Measurements from ENCODE around the gene MCF2. TPM values are rescaled to one million over a fixed set of nuclear protein-coding genes. Genes with fewer than 3 reads are reported as not detected.
A peak's percentile ranks its signal among the peaks of the same experiment; 100 is the strongest.

Gene MCF2
- total RNA-seq: 0.40 and 0.43 TPM in 2 replicates

- no peak for DNase-seq
- no peaks in the 10 kb centered on the region for H3K36me3 Mint-ChIP-seq (ENCODE audit: low read depth)
- H3K27ac Mint-ChIP-seq: no peak within 1 kb of the TSS
- intact Hi-C loops (cut with micrococcal nuclease): no loop called here
- H3K27me3 Mint-ChIP-seq: no peaks in the 10 kb centered on the region
- H3K4me1 Mint-ChIP-seq: no peaks in the 10 kb centered on the region
- H3K9me3 Mint-ChIP-seq: no peaks in the 10 kb centered on the region
- no peak within 1 kb of the TSS for H3K4me3 Mint-ChIP-seq
Measured at GRCh38 chrX:139708067-139708466, at the start of gene MCF2. Gene MCF2 (minus strand): TSS chrX:139708167. CDS start chrX:139651744, 56,423 bp downstream.

GRCh38 chrX:139751053-139751452 is 43.1 kb upstream of the MCF2 start:
- H3K27ac Mint-ChIP-seq: no peak overlapping the region
- H3K27me3 Mint-ChIP-seq: no peaks in the 10 kb centered on the region
- H3K9me3 Mint-ChIP-seq: no peaks in the 10 kb centered on the region
- H3K36me3 Mint-ChIP-seq (ENCODE audit: low read depth): peaks cover 43% of the 10 kb centered on the region
- intact Hi-C loops (cut with micrococcal nuclease): no loop called here
- H3K4me1 Mint-ChIP-seq: peaks cover 5% of the 10 kb centered on the region
- no peak for DNase-seq
- H3K4me3 Mint-ChIP-seq: no peak overlapping the region

- Mint-ChIP-seq H3K4me1 (peaks cover 5% of the 10 kb centered on the region), H3K27ac (no peak overlapping the region), H3K4me3 (no peak overlapping the region), H3K9me3 (no peaks in the 10 kb centered on the region), H3K36me3 (ENCODE audit: low read depth) (peaks cover 37% of the 10 kb centered on the region), H3K27me3 (no peaks in the 10 kb centered on the region)
- no peak for DNase-seq
- intact Hi-C loops (cut with micrococcal nuclease): no loop called here
Measured at GRCh38 chrX:139750390-139750789, 42.4 kb upstream of the MCF2 start.

- Mint-ChIP-seq H3K27me3 (no peaks in the 10 kb centered on the region), H3K36me3 (ENCODE audit: low read depth) (peaks cover 28% of the 10 kb centered on the region)
Measured at GRCh38 chrX:139739138-139739537, 31.2 kb upstream of the MCF2 start.

GRCh38 chrX:139738581-139738980 is 30.6 kb upstream of the MCF2 start:
- Mint-ChIP-seq H3K27ac (peak overlapping the region; percentile 65), H3K27me3 (no peaks in the 10 kb centered on the region), H3K4me1 (peaks cover 16% of the 10 kb centered on the region), H3K36me3 (ENCODE audit: low read depth) (peaks cover 28% of the 10 kb centered on the region), H3K4me3 (no peak overlapping the region), H3K9me3 (no peaks in the 10 kb centered on the region)
- intact Hi-C loops (cut with micrococcal nuclease): loop anchor here (2.0 kb wide), 2 partner anchors 14 to 194 kb away; partner anchors contain the start of gene ATP11C
- DNase-seq: peak; percentile 61

More at GRCh38 chrX:139739138-139739537, 31.2 kb upstream of the MCF2 start:
- peak overlapping the region; percentile 29 for H3K4me3 Mint-ChIP-seq
- H3K27ac Mint-ChIP-seq: peak overlapping the region; percentile 65
- DNase-seq: peak; percentile 71
- no peaks in the 10 kb centered on the region for H3K9me3 Mint-ChIP-seq
- intact Hi-C loops (cut with micrococcal nuclease): loop anchor here (1.0 to 2.0 kb wide), 3 partner anchors 14 to 194 kb away; partner anchors contain the start of gene ATP11C
- H3K4me1 Mint-ChIP-seq: peaks cover 16% of the 10 kb centered on the region

GRCh38 chrX:139736151-139736550 is 28.2 kb upstream of the MCF2 start:
- DNase-seq: no peak
- no peaks in the 10 kb centered on the region for H3K27me3 Mint-ChIP-seq
- intact Hi-C loops (cut with micrococcal nuclease): no loop called here

GRCh38 chrX:139734996-139735395 is 27.0 kb upstream of the MCF2 start:
- no peak overlapping the region for H3K4me3 Mint-ChIP-seq
- H3K36me3 Mint-ChIP-seq (ENCODE audit: low read depth): peaks cover 22% of the 10 kb centered on the region

More at GRCh38 chrX:139736151-139736550, 28.2 kb upstream of the MCF2 start:
- Mint-ChIP-seq H3K36me3 (ENCODE audit: low read depth) (peaks cover 28% of the 10 kb centered on the region), H3K27ac (no peak overlapping the region), H3K4me3 (no peak overlapping the region), H3K9me3 (peaks cover 3% of the 10 kb centered on the region), H3K4me1 (peaks cover 14% of the 10 kb centered on the region)

GRCh38 chrX:139725720-139726119 is 17.8 kb upstream of the MCF2 start:
- H3K27me3 Mint-ChIP-seq: no peaks in the 10 kb centered on the region
- H3K4me3 Mint-ChIP-seq: no peak overlapping the region
- peaks cover 7% of the 10 kb centered on the region for H3K36me3 Mint-ChIP-seq (ENCODE audit: low read depth)
- H3K27ac Mint-ChIP-seq: no peak overlapping the region
- intact Hi-C loops (cut with micrococcal nuclease): loop anchor here (2.0 kb wide), 1 partner anchor 13 kb away; no protein-coding TSS in a partner anchor
- no peaks in the 10 kb centered on the region for H3K9me3 Mint-ChIP-seq
- H3K4me1 Mint-ChIP-seq: peaks cover 4% of the 10 kb centered on the region
- peak; percentile 56 for DNase-seq

More at GRCh38 chrX:139734996-139735395, 27.0 kb upstream of the MCF2 start:
- no peak overlapping the region for H3K27ac Mint-ChIP-seq
- intact Hi-C loops (cut with micrococcal nuclease): no loop called here
- H3K27me3 Mint-ChIP-seq: no peaks in the 10 kb centered on the region
- peaks cover 3% of the 10 kb centered on the region for H3K9me3 Mint-ChIP-seq
- peaks cover 7% of the 10 kb centered on the region for H3K4me1 Mint-ChIP-seq
- DNase-seq: no peak

- no peaks in the 10 kb centered on the region for H3K9me3 Mint-ChIP-seq
- DNase-seq: no peak
- peaks cover 7% of the 10 kb centered on the region for H3K36me3 Mint-ChIP-seq (ENCODE audit: low read depth)
- no peaks in the 10 kb centered on the region for H3K27me3 Mint-ChIP-seq
- H3K27ac Mint-ChIP-seq: no peak overlapping the region
- intact Hi-C loops (cut with micrococcal nuclease): loop anchor here (2.0 kb wide), 1 partner anchor 14 kb away; no protein-coding TSS in a partner anchor
- no peak overlapping the region for H3K4me3 Mint-ChIP-seq
- H3K4me1 Mint-ChIP-seq: peaks cover 4% of the 10 kb centered on the region
Measured at GRCh38 chrX:139724626-139725025, 16.7 kb upstream of the MCF2 start.

- no peak overlapping the region for H3K4me3 Mint-ChIP-seq
- intact Hi-C loops (cut with micrococcal nuclease): no loop called here
Measured at GRCh38 chrX:139720979-139721378, 13.0 kb upstream of the MCF2 start.

GRCh38 chrX:139720136-139720535 is 12.2 kb upstream of the MCF2 start:
- no peak for DNase-seq
- H3K27me3 Mint-ChIP-seq: no peaks in the 10 kb centered on the region
- intact Hi-C loops (cut with micrococcal nuclease): no loop called here
- no peak overlapping the region for H3K27ac Mint-ChIP-seq
- no peaks in the 10 kb centered on the region for H3K9me3 Mint-ChIP-seq
- H3K36me3 Mint-ChIP-seq (ENCODE audit: low read depth): no peaks in the 10 kb centered on the region
- peaks cover 2% of the 10 kb centered on the region for H3K4me1 Mint-ChIP-seq
- H3K4me3 Mint-ChIP-seq: no peak overlapping the region

More at GRCh38 chrX:139720979-139721378, 13.0 kb upstream of the MCF2 start:
- Mint-ChIP-seq H3K27ac (no peak overlapping the region), H3K27me3 (no peaks in the 10 kb centered on the region), H3K9me3 (no peaks in the 10 kb centered on the region), H3K36me3 (ENCODE audit: low read depth) (peaks cover under 1% of the 10 kb centered on the region), H3K4me1 (peaks cover 4% of the 10 kb centered on the region)
- DNase-seq: no peak

GRCh38 chrX:139702658-139703057 is 5.3 kb downstream of the MCF2 start:
- Mint-ChIP-seq H3K4me3 (no peak overlapping the region), H3K9me3 (no peaks in the 10 kb centered on the region), H3K27me3 (no peaks in the 10 kb centered on the region), H3K27ac (no peak overlapping the region), H3K36me3 (ENCODE audit: low read depth) (no peaks in the 10 kb centered on the region), H3K4me1 (no peaks in the 10 kb centered on the region)
- intact Hi-C loops (cut with micrococcal nuclease): no loop called here
- no peak for DNase-seq

- Mint-ChIP-seq H3K36me3 (ENCODE audit: low read depth) (no peaks in the 10 kb centered on the region), H3K4me3 (no peak overlapping the region), H3K4me1 (no peaks in the 10 kb centered on the region), H3K27ac (no peak overlapping the region), H3K9me3 (no peaks in the 10 kb centered on the region), H3K27me3 (peaks cover 31% of the 10 kb centered on the region)
- intact Hi-C loops (cut with micrococcal nuclease): no loop called here
- no peak for DNase-seq
Measured at GRCh38 chrX:139692908-139693307, 15.1 kb downstream of the MCF2 start.

- DNase-seq: no peak
Measured at GRCh38 chrX:139692506-139692849, 15.5 kb downstream of the MCF2 start.

More at GRCh38 chrX:139692506-139692849, 15.5 kb downstream of the MCF2 start:
- H3K36me3 Mint-ChIP-seq (ENCODE audit: low read depth): no peaks in the 10 kb centered on the region
- intact Hi-C loops (cut with micrococcal nuclease): no loop called here
- no peaks in the 10 kb centered on the region for H3K4me1 Mint-ChIP-seq
- no peak overlapping the region for H3K27ac Mint-ChIP-seq
- no peaks in the 10 kb centered on the region for H3K9me3 Mint-ChIP-seq
- H3K4me3 Mint-ChIP-seq: no peak overlapping the region
- H3K27me3 Mint-ChIP-seq: peaks cover 31% of the 10 kb centered on the region

Measured in activated CD4-positive, alpha-beta T cell treated with anti-CD3 and anti-CD28 coated beads, Interleukin-2, amount 10 ng/mL, durations not matched to agents 24 days and 14 days (primary cell).